HepG2 (cell line): Measurements from ENCODE around the gene ECM1. TPM values are rescaled to one million over a fixed set of nuclear protein-coding genes. Genes with fewer than 3 reads are reported as not detected.

Source experiments
- ATF2 ChIP-seq: sonication (generic); formaldehyde crosslinking; IDR thresholded peaks from 2 replicates; pipeline ENCODE4 v1.4.0; 2020; ENCODE audit warnings: missing genetic modification reagents
- FOXP4 ChIP-seq: sonication (generic); formaldehyde crosslinking; IDR thresholded peaks from 2 replicates; pipeline ENCODE4 v1.4.0; 2020; ENCODE audit warnings: missing genetic modification reagents
- GABPB1 ChIP-seq: IDR thresholded peaks from 2 replicates; pipeline ENCODE4 v1.6.1; 2016; ENCODE audit warnings: mild to moderate bottlenecking, missing genetic modification reagents, moderate library complexity, missing compliant biosample characterization
- GRHL1 ChIP-seq: sonication (generic); formaldehyde crosslinking; conservative IDR thresholded peaks from 2 replicates; pipeline ENCODE4 v1.8.0; 2022; ENCODE audit warnings: missing genetic modification reagents
- GZF1 ChIP-seq: sonication (generic); formaldehyde crosslinking; IDR thresholded peaks from 2 replicates; pipeline ENCODE4 v1.5.1; 2020; ENCODE audit warnings: mild to moderate bottlenecking, missing genetic modification reagents
- ISX ChIP-seq: sonication (generic); formaldehyde crosslinking; conservative IDR thresholded peaks from 2 replicates; pipeline ENCODE4 v1.5.0; 2020; ENCODE audit warnings: missing genetic modification reagents
- KLF9 ChIP-seq: IDR thresholded peaks from 2 replicates; pipeline ENCODE4 v1.6.1; 2016; ENCODE audit warnings: low read depth
- MAZ ChIP-seq, 2 experiments: sonication (generic) in 1 of 2; formaldehyde crosslinking in 1 of 2; IDR thresholded peaks; 2 replicates each; pipeline versions ENCODE4 v1.5.0 to v1.6.1; 2012 to 2020; ENCODE audit warnings: low read depth in 2 of 2, mild to moderate bottlenecking in 2 of 2, borderline replicate concordance in 1 of 2, improper control_type of control experiment in 1 of 2, low read length in 1 of 2, missing genetic modification reagents in 1 of 2, moderate library complexity in 1 of 2
- POLR2A ChIP-seq, 2 experiments: IDR thresholded peaks; 2 replicates each; pipeline ENCODE4 v1.6.1; 2011; ENCODE audit warnings: low read depth in 2 of 2, low read length in 2 of 2, mild to moderate bottlenecking in 1 of 2, moderate library complexity in 1 of 2; ENCODE audit not compliant: insufficient read depth in 1 of 2
- SKIL ChIP-seq: sonication (generic); formaldehyde crosslinking; IDR thresholded peaks from 2 replicates; pipeline ENCODE4 v1.8.0; 2022; ENCODE audit warnings: missing genetic modification reagents, mild to moderate bottlenecking, moderate library complexity, borderline replicate concordance
- SMAD3 ChIP-seq: sonication (generic); formaldehyde crosslinking; IDR thresholded peaks from 2 replicates; pipeline ENCODE4 v1.4.0; 2020; ENCODE audit warnings: missing genetic modification reagents
- ZBTB7B ChIP-seq: sonication (generic); formaldehyde crosslinking; IDR thresholded peaks from 2 replicates; pipeline ENCODE4 v1.4.0; 2020; ENCODE audit warnings: missing genetic modification reagents
- ZNF329 ChIP-seq: sonication (generic); formaldehyde crosslinking; IDR thresholded peaks from 2 replicates; pipeline ENCODE4 v1.9.0; 2021; ENCODE audit warnings: low read depth, mild to moderate bottlenecking, missing genetic modification reagents
- ZNF430 ChIP-seq: sonication (generic); formaldehyde crosslinking; IDR thresholded peaks from 2 replicates; pipeline ENCODE4 v1.9.0; 2021; ENCODE audit warnings: mild to moderate bottlenecking, missing genetic modification reagents
- ZNF607 ChIP-seq: sonication (generic); formaldehyde crosslinking; IDR thresholded peaks from 2 replicates; pipeline ENCODE4 v1.5.1; 2020; ENCODE audit warnings: missing genetic modification reagents, mild to moderate bottlenecking, borderline replicate concordance
- ZNF713 ChIP-seq: sonication (generic); formaldehyde crosslinking; IDR thresholded peaks from 2 replicates; pipeline ENCODE4 v1.4.0; 2020; ENCODE audit warnings: mild to moderate bottlenecking, missing genetic modification reagents
- ZNF891 ChIP-seq: sonication (generic); formaldehyde crosslinking; IDR thresholded peaks from 2 replicates; pipeline ENCODE4 v1.5.0; 2020; ENCODE audit warnings: mild to moderate bottlenecking, missing genetic modification reagents
- ZSCAN31 ChIP-seq: sonication (generic); formaldehyde crosslinking; IDR thresholded peaks from 2 replicates; pipeline ENCODE4 v1.5.0; 2020; ENCODE audit warnings: low read depth, mild to moderate bottlenecking, missing genetic modification reagents
- polyA plus RNA-seq, 8 experiments: library from polyadenylated mRNA; depleted of rRNA in 3 of 8; stranded (reverse) in 7 of 8; unstranded in 1 of 8; fragments of >200 nt; fragmentation: Illumina TruSeq in 4 of 8; extraction: Trizol in 4 of 8; gene quantifications; 2 replicates each; pipeline versions ENCODE4 v1.2.1 to v1.2.3, GENCODE V29; 2011 to 2016; ENCODE audit warnings: low read depth in 4 of 8, missing spikeins in 1 of 8, mixed read lengths in 1 of 8; ENCODE audit not compliant: insufficient read depth in 1 of 8
- total RNA-seq, 5 experiments: library from RNA; depleted of rRNA; stranded (reverse); fragments of >200 nt; fragmentation: Illumina TruSeq; extraction: Trizol; gene quantifications; 2 replicates each; pipeline ENCODE4 v1.2.3, GENCODE V29; 2016; ENCODE audit warnings: low read depth in 1 of 5
- TF ChIP-seq, protein P1 (sequence below): sonication (generic); formaldehyde crosslinking; IDR thresholded peaks from 2 replicates; pipeline ENCODE4 v1.4.0; 2020; ENCODE audit warnings: missing genetic modification reagents, borderline replicate concordance

ECM1 gene
- total and polyA plus RNA-seq, 2 of the 13 experiments (the other 11 are each of a cell fraction or from before 2014, with no cell fraction given) = 0.42 to 1.0 TPM

DNA sequence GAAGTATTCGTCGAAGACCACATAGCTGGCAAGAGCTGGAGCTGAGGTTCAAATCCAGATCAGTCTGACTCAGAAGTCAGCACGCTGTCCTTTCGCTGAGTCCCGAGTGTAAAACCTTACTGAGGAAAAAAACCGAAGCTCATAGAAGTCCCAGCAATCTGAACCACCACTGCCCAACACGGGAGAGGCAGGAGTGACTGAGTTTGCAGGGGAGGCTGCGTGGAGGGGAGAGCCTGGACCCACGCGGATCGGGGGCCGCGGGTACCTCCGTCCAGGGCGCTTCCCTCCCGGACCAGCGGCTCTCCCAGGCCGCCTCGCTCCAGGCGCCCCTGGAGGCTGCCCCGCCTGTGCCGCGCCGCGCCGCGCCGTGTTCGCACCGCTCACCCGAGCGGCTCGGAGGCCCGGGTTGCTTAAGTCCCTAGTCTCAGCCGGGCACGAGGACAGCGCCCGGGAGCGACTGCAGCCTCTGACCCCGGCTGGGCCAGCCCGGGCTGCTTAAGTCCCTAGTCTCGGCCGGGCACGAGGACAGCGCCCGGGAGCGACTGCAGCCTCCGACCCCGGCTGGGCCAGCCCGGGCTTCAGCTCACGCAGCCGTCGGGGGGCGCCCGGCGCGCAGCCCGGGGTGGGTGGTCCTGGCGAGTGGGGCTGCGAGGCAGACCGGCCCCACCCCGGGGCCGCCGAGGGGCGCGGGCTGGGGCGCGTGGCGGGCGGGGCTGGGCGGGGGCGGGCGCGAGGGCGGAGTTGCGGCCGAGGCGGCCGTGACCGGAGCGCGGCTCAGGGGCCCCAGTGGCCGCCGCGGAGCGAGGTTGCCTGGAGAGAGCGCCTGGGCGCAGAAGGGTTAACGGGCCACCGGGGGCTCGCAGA, 41.0 kb downstream of the ECM1 start, which contains the start of gene ADAMTSL4 (continued):
- TF ChIP-seq FOXP4 (CRISPR knock-in tag) (0 out of 2 replicates have a peak, but pooled peaks have one; percentile 11), POLR2A (IDR thresholded peaks at IDR 0.05; ENCODE audit: insufficient read depth in 1 of 2, low read depth in 2 of 2, low read length in 2 of 2) (peak in 1 of 2 experiments; percentile 45; a peak in 1 of 4 replicates), ISX (no peak), ZBTB7B (CRISPR knock-in tag) (peak; percentile 38; the same call in 1 of the 2 replicates), SKIL (CRISPR knock-in tag) (0 out of 2 replicates have a peak, but pooled peaks have one; percentile 18), ZNF430 (CRISPR knock-in tag) (peak; percentile 48; the same call in 1 of the 2 replicates), ATF2 (CRISPR knock-in tag) (no peak), ZSCAN31 (CRISPR knock-in tag) (peak; percentile 35; the same call in 1 of the 2 replicates), ZNF713 (CRISPR knock-in tag) (0 out of 2 replicates have a peak, but pooled peaks have one; percentile 20), SMAD3 (no peak), ZNF329 (0 out of 2 replicates have a peak, but pooled peaks have one; percentile 21), GABPB1 (CRISPR knock-in tag) (peak; percentile 56; the same call in 1 of the 2 replicates), ZNF891 (peak; percentile 62), MAZ (IDR thresholded peaks at IDR 0.05; ENCODE audit: borderline replicate concordance, low read depth, low read length) (no peak), MAZ (CRISPR knock-in tag; IDR thresholded peaks at IDR 0.05; ENCODE audit: low read depth) (peak; percentile 32; the same call in 1 of the 2 replicates), GRHL1 (no peak), KLF9 (no peak), ZNF607 (CRISPR knock-in tag) (peak; percentile 69; the same call in 1 of the 2 replicates), GZF1 (CRISPR knock-in tag) (no peak)
- TF ChIP-seq, protein P1, sequence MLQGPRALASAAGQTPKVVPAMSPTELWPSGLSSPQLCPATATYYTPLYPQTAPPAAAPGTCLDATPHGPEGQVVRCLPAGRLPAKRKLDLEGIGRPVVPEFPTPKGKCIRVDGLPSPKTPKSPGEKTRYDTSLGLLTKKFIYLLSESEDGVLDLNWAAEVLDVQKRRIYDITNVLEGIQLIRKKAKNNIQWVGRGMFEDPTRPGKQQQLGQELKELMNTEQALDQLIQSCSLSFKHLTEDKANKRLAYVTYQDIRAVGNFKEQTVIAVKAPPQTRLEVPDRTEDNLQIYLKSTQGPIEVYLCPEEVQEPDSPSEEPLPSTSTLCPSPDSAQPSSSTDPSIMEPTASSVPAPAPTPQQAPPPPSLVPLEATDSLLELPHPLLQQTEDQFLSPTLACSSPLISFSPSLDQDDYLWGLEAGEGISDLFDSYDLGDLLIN = no peak
